GM13976 (cell line): Measurements from ENCODE around the gene LPCAT3.

Experiments used
- DNase-seq: peaks from one replicate; pipeline ENCODE4 v3.0.0; 2012; ENCODE audit warnings: low spot score
- in situ Hi-C: fragments of 300-500 bp; cut with MboI; formaldehyde crosslinking; loops from one replicate; pipeline ENCODE4 v1.12.0; 2022; ENCODE audit warnings: low sequenced_read_pairs, mixed read lengths, inconsistent platforms; ENCODE audit not compliant: unreplicated experiment
- TF ChIP-seq, protein P1 (sequence below): IDR thresholded peaks from 2 replicates; pipeline ENCODE4 v1.5.1; 2012; ENCODE audit warnings: borderline replicate concordance, mild to moderate bottlenecking; ENCODE audit not compliant: insufficient read depth; ENCODE audit errors: extremely low read depth, missing control alignments, control extremely low read depth

Gene LPCAT3

DNA sequence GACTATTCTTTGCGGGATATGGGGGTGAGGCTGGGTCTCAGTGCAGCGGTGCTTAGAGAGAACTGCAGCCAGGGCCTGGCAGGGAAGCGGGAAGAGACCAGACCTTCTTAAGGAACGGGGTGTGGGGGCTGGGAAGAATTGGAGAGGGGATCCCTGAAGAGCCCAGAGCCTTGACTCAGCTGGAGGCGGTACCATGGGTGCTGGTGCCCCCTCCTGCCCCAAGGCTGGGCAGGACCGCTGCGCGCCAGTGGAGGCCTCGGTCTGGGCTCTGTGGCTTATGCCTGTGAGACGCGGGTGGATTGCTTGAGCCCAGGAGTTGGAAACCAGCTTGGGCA is 76.0 kb downstream of the LPCAT3 start:
- TF ChIP-seq, protein P1, sequence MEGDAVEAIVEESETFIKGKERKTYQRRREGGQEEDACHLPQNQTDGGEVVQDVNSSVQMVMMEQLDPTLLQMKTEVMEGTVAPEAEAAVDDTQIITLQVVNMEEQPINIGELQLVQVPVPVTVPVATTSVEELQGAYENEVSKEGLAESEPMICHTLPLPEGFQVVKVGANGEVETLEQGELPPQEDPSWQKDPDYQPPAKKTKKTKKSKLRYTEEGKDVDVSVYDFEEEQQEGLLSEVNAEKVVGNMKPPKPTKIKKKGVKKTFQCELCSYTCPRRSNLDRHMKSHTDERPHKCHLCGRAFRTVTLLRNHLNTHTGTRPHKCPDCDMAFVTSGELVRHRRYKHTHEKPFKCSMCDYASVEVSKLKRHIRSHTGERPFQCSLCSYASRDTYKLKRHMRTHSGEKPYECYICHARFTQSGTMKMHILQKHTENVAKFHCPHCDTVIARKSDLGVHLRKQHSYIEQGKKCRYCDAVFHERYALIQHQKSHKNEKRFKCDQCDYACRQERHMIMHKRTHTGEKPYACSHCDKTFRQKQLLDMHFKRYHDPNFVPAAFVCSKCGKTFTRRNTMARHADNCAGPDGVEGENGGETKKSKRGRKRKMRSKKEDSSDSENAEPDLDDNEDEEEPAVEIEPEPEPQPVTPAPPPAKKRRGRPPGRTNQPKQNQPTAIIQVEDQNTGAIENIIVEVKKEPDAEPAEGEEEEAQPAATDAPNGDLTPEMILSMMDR, result no peak
- DNase-seq, result no peak
- in situ Hi-C loops, result loop anchor here (25.0 kb wide), 1 partner anchor 170 kb away; the partner anchor contains the start of gene C1RL

DNA sequence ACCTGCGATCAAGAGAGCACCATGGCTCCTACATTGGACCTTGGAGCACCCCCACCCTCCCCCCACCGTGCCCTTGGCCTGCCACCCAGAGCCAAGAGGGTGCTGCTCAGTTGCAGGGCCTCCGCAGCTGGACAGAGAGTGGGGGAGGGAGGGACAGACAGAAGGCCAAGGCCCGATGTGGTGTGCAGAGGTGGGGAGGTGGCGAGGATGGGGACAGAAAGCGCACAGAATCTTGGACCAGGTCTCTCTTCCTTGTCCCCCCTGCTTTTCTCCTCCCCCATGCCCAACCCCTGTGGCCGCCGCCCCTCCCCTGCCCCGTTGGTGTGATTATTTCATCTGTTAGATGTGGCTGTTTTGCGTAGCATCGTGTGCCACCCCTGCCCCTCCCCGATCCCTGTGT is 76.5 kb downstream of the LPCAT3 start:
- in situ Hi-C loops, result loop anchor here (25.0 kb wide), 1 partner anchor 171 kb away; the partner anchor contains the start of gene C1RL
- TF ChIP-seq, protein P1, result no peak
- DNase-seq, result no peak

DNA sequence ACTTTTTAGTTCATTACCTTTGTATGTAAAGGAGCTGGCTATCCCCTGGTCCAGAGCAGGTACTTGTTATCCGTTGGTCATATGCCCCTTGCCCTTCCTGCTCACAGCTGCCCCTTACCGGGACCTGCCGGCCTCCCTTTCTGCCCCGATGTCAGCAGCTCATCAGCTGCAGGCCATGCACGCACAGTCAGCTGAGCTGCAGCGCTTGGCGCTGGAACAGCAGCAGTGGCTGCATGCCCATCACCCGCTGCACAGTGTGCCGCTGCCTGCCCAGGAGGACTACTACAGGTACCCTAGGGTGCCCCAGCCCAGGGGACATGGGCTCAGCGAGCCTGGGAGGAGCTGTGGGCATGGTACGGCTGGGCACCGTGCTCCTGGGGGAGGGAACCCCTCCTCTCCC is 77.0 kb downstream of the LPCAT3 start:
- TF ChIP-seq, protein P1, result no peak
- in situ Hi-C loops, result loop anchor here (25.0 kb wide), 1 partner anchor 171 kb away; the partner anchor contains the start of gene C1RL
- no peak for DNase-seq

DNA sequence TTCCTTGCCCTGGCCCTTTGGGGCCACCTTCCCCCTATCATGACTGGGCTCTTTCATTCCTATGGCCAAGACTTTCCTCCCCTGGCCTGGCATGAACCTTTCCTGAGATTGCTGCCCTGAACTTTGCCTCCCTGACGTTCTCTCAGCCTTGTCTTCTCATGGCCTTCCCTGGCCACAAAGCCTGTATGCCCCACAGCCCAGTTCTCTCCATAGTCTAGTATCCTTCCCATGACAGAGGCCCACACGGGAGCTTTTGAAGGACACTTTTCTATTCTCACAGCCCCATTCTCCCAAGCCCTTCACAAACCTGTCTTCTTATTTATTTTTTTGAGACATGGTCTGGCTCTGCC is 79.1 kb downstream of the LPCAT3 start:
- in situ Hi-C loops, result loop anchor here (25.0 kb wide), 1 partner anchor 173 kb away; the partner anchor contains the start of gene C1RL
- no peak for DNase-seq
- TF ChIP-seq, protein P1, result no peak

DNA sequence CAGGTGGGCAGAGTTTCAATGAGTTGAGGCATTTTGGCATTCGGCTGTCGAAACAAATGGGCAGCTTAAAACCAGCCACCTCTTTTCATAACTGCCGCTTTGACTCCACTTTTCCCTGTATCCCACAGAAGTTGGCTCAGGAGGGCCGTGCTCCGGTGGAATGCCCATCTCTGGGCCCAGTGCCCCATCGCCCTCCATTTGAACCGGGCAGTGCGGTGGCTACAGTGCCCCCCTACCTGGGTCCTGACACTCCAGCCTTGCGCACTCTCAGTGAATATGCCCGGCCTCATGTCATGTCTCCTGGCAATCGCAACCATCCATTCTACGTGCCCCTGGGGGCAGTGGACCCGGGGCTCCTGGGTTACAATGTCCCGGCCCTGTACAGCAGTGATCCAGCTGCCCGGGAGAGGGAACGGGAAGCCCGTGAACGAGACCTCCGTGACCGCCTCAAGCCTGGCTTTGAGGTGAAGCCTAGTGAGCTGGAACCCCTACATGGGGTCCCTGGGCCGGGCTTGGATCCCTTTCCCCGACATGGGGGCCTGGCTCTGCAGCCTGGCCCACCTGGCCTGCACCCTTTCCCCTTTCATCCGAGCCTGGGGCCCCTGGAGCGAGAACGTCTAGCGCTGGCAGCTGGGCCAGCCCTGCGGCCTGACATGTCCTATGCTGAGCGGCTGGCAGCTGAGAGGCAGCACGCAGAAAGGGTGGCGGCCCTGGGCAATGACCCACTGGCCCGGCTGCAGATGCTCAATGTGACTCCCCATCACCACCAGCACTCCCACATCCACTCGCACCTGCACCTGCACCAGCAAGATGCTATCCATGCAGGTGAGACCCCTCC is 79.7 kb downstream of the LPCAT3 start:
- DNase-seq, result no peak
- TF ChIP-seq, protein P1, result no peak
- in situ Hi-C loops, result loop anchor here (25.0 kb wide), 1 partner anchor 174 kb away; the partner anchor contains the start of gene C1RL

DNA sequence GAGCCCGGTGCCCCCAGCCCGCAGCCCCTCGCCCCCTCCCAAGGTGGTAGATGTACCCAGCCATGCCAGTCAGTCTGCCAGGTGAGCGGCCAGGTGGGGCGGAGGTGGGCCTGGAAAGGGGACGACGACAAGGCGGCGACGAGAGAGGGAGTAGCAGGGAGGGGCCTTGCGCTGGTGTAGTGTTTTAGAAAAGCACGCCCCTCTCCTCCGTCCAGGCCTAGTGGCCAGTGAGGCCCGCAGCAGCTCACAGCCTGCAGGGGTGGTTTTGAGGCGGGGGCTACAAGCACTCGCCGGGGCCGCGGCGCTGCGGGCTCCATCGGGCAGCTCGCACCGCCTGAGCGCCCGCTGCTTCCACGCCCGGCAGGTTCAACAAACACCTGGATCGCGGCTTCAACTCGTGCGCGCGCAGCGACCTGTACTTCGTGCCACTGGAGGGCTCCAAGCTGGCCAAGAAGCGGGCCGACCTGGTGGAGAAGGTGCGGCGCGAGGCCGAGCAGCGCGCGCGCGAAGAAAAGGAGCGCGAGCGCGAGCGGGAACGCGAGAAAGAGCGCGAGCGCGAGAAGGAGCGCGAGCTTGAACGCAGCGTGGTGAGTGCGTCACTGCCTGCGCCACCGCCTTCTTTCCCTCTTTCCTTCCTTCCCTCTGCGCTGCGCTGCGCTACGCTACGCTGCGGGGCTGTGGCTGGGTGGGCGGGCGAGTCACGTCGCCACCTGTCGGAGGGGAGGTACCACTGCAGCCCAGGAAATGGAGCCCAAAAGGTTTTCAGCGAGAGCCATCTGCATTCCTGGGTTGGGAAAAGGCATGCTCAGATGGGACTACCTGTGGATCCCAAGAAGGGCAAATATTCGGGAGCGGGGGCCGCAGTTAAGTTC is 80.6 kb downstream of the LPCAT3 start:
- TF ChIP-seq, protein P1, result peak; percentile 99
- peak; percentile 90 for DNase-seq
- in situ Hi-C loops, result loop anchor here (25.0 kb wide), 1 partner anchor 175 kb away; the partner anchor contains the start of gene C1RL
